Activated CD8-positive, alpha-beta memory T cell treated with anti-CD3 and anti-CD28 coated beads for 1 hour (primary cell): Measurements from ENCODE around the gene FAM3B.
"Not testable (repeated sequence)": the region's sequence is repeated elsewhere in the genome, so short reads cannot be mapped to it uniquely, and the experiment has no call there.

Experiments
- DNase-seq, 2 donors: peaks; one replicate each; pipeline ENCODE4 v3.0.0-alpha.2; 2020; ENCODE audit warnings: low read depth in 1 of 2; ENCODE audit errors: extremely low read depth in 1 of 2

Gene FAM3B, protein sequence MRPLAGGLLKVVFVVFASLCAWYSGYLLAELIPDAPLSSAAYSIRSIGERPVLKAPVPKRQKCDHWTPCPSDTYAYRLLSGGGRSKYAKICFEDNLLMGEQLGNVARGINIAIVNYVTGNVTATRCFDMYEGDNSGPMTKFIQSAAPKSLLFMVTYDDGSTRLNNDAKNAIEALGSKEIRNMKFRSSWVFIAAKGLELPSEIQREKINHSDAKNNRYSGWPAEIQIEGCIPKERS

DNA sequence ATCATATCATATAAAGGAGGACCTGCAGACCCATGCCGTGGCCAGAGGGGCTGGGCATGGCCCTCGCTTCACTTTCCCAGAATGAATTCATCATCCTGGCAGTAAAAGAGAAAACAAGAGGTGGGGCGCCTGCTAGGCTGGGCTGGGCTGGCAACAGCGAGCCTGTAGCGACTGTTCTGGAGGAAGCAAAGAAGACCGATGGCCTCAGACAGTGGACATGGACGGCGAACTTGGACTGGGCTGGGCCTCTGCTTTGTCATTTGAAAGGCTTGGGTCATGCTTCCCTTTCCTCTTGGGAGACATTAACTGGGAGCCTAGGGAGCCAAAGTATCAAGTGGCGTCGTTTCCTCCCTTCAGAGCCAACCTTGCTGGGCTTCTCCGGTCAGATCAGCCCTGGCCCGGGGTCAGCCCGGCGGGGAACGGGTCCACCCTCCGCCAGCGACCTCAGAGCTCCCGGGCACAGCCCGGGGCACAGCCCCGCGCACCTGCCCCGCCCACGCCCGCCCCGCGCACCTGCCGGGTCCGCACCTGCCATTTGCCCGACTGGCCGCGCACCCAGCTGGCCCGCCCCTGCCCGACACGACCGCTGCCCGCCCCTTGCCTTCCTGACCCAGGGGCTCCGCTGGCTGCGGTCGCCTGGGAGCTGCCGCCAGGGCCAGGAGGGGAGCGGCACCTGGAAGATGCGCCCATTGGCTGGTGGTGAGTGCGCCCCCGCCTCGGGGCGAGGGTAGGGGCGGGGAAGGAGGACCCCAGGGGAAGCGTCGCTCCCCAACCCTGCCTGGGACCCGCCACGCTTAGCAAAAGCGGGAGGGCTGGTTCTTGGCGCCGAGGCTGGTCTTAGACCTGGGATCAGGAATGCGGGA, at the start of gene FAM3B:
FAM3B (plus strand) TSS at position 602 of the 863 bp plus-strand sequence; CDS start at position 681, 79 bp downstream.
- DNase-seq = no peak

DNA sequence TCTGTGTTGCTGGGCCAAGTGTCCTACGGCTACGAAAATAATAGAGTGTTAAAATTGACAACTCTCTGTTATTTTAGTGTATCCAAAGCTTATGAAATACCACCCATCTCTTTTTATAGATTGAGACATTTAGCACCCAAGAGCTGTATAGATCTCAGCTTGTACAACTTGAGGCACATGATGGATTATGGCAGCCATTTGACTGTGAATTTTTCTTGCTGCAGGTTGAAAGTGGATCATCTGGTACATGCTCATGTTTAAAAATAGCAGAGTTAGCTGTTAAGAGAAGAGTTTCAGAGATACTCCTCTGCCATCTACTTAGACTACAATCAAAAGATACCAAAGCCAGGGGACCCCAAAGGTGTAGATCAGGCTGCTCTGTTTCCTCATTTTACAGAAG, 49.3 kb upstream of the FAM3B start:
- no peak for DNase-seq

DNA sequence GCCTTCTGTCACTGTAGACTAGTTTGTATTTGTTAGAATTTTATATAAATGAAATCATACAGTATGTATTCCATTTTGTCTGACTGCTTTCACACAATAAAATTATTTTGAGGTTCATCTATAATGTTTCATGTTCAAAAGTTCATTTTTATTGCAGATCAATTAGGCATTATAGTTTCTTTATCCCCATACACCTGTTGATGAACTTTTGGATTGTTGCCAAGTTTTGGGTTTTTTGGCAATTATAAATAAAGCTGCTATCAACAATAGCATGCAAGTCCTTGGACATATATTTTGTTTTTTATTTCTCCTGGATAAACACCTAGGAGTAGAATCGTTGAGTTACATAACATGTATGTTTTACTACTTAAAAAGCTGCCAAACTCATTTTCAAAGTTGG, 47.1 kb upstream of the FAM3B start:
- no peak for DNase-seq

DNA sequence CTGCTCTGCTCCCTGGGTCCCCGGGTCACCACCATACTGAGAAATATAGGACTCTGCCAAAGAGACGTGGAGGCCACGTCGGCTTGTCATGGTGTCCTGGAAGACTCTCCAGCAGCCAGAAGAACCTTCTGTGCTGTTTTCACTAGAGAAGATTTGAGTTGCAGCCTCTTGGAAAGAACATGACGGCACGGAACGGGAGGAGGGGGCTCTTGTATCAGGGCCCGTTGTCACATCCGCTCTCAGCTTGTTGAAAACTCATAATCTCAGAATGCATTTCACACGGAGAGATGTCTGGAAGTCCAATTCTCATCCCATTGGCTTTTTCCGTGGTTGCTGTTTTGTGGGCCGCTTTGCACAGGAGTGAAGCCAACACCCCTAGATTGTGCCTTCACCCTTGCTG, 39.4 kb upstream of the FAM3B start:
- DNase-seq = no peak

DNA sequence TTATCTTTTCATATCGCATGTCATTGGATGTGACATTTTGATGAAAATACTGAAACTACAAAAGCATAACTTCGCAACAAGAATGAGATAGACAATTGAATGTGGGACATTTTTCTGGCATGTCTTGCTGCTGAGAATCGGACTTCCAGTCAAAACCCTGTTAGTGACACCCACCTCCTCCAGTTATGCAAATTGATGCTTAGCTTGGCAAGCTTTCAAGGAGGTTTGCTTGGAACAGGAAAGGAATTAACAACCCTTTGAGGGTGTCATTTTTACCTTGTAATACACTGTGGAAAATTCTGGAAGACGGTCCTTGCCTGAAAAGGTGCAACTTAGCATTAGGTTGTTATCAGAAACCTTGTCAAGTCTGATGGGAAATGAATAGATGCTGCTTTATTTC, 38.8 kb upstream of the FAM3B start:
- no peak for DNase-seq

DNA sequence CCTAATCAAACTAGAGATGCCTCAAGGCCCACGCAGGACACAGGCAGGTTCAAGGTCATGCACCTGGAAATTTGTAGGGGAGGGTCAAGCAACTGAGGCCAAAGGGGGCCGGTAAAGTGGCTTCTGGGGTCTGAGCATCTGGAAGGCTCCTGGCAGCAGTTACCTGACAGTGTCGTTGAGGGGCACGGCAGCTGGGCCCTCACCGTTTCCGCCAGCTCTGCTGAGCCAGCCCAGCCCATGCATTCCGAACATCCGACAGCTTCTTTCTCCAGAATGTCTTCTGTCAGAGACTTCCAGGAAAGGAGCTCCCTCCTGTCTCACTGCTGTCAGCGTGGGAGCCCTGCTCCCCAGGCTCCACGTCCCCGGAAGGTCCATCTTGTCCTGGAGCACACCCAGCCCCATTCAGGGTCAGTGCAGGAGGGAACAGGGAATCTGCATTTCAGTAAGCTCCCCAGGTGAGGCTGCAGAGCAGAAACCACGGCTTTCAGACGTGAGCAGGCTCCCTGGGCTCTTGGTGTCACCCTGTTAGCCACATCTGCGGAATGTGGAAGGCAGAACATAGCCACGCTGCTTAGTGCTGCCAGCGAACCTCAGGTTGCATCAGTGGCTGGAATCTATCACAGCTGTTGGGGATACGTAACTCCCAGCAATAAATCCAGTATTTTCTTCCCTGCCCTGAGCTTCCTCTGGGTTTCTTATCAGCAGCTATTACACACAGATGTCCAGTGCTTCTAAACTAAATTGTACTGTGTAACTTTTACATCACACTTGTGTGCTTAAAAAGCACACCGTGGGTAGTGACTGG, 36.3 kb upstream of the FAM3B start:
- DNase-seq = no peak

DNA sequence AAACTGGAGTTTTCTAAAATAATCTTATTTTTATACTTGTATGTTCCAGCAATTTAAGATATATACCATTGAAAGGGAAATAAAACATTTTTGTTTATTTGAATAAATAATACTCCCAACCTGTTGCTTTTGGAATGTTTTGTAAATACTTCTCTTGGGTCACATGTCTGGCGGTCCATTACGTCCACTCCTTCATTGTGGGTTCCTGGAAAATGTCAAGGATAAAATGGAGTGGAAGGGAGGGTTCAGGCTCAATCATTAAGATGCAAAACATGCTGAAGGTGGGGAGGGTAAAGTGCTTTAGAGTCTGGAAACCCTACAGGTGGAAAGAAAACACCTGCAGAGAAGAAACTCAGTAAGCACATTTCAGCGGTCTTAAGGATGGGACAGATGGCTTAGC, 34.2 kb upstream of the FAM3B start:
- no peak for DNase-seq

DNA sequence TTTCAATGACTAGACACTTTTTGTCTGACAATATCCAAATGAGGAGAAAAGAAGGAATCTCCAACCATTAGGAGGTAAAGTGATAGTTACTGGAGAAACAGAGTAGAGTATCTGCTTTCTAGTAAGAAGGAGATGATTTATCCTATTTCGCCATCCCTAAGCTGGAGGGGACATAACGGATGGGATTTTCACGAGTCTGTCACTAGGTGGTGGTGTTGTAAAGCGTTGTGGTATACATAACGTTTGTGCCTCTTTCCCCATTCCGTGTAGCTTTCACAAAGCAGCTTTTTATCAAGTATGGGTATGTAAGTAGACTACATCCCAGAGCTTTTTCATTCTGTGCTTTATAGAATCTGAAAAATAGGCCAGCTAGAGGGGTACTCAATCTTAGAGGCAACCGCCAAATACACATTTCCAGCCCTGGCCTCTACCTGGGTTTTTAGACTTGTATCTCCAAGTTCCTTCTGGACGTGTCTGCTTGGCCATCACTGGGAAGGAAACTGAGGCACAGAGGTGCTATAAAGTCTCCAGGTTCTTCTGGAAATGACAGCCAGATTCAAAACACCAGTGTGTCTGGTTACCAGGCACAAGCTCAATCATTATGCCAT, 33.3 kb upstream of the FAM3B start:
- peak; percentile 6 to 10 for DNase-seq

DNA sequence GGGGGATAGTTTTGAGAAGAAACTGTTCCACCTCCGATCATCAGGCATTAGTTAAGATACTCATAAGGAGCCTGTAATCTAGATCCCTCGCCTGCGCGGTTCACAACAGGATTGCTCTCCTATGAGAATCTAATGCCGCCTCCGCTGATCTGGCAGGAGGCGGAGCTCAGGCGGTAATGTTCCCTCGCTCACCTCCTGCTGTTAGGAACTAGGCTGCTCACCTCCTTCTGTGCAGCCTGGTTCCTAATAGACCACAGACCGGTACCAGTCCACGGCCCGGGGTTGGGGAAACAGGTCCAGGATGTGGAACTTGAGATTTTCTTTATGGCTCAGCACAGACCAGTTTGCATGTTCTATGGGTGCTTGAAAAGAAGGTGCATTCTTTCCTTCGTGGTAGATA, 27.2 kb upstream of the FAM3B start:
- DNase-seq = no peak

DNA sequence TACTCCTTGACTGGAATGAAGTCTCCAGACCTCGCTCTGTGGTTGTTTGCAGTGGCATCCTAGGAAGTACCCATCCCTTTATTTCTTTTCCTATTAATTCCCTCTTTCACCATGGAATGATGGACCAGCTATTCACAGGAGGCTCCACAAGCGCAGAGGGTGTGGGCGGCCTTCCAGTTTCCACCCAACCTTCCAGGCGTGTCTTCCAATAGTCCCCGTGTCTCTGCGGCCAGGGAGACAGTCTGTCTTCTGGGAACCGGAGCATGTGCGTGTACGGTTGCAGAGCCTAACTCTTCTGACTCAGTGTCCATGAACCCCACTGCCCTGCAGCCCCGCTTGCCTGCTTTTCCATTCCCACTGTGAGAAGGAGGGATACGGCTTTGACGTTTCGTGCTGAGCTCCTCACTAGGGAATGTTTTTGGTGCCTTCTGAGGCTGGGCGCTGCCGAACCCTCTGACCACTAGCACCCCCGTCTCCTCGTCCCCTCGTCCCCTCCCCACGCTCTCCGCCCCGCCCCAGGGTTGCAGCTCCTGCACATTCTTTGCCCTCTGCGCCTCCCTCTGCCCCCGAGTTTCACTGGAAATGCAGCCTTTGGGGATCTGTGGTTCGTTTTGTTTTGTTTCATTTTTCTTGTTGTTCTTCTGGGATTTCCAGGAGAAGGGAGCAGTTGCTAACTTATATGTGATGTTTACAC, 26.3 kb upstream of the FAM3B start:
- no peak for DNase-seq

DNA sequence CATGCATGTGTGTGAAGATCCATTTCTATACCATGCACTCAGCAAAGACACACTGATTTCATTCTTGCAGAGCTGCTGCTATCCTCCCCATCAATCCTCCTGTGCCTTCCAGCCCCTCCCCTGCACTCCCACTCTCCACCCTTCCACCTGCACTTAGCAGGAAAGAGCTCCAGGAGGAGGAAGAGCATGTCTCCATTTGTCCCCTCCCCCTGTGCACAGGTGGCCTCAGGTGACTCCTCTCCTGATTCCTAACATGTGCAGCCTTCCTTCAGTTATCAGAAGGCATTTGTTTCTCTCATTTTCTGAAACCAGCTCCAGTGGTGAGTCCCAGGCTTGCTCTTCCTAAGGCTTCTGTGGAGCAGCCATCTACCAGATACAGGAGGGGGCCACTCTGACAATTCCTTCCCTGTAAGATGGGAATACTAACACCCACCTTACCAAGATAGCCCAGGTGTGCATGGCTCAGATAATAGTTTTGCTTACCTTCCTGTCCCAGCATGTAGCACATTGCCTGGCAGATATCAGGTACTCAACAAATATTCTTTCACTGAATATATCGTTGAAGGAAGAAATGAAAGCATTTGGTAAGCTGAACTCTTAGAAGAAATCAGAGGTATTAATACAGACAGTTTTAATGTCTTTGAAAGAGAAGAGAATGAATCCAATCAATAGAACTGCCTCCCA, 21.9 kb upstream of the FAM3B start:
- DNase-seq = no peak

DNA sequence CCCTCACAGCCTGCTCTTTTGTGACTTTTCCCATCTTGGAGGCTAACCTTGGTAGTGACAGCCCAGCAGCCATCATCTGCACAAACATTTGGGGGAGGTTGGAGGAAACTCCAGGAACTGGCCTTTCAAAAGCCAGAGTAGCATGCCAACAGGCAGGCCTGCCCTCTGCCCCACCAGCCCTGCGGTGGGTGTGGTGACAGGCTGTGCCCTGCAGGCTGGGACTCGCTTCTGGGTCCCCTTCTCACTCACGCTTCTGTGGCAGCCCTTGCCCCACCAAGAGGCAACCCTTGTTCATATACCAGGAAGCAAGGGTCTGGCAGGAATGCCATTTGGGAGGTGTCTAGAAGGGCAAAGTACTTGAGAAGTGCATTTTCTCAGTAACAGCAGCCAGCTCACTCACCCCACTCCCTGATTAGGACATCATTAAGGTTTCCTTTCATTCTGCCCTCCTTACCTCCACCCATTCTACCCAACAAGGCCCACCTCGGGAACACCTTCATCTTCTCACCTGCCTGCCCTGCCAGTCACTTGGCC, 20.8 kb upstream of the FAM3B start:
- DNase-seq = no peak

DNA sequence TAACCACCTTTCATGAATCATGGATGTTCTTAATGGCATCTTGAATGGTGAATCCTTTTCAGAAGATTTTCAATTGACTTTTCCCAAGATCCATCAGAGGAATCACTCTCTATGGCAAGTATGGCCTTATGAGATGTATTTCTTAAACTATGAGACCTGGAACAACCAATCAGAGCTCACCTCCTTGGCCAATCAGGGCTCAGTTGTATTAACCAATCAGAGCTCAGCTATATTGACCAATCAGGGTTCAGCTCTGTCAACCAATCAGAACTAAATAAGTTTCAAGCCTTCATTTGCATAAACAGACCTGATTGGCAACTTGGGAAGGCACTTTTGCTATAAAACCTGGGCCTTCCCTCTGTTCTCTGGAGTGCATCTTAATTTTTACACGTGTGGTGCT, 13.6 kb upstream of the FAM3B start:
- no peak for DNase-seq

DNA sequence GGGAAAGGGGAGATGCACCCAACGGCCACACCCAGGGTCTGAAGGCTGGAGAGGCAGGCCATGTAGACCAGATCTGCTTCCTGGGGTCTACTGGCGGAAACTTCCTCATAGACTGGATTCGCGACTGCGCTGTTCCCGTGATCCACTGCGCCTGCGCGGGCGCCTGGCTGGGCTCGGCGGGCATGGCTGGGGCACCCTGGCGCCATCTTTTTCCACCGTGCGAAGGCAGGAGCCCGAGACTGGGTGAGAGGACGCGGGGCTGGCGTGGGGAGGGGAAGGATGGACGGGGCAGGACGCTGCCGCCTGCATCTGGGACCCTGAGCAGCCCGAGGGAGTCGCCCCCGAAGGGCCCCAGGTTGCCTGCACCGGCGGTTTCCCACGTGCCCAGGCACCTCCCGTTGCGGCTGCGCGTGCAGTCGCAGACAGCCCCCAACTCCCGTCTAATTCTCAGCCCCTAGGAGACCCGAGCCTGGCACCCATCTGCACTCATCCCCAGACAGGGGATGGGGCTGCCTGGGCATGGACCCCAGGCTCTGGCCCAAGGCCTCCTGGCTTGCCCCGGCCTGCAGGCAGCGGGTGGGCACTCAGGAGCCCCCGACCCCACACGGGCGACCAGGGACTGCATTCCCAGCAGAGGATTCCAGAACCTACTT, 12.4 kb upstream of the FAM3B start:
- DNase-seq = no peak

DNA sequence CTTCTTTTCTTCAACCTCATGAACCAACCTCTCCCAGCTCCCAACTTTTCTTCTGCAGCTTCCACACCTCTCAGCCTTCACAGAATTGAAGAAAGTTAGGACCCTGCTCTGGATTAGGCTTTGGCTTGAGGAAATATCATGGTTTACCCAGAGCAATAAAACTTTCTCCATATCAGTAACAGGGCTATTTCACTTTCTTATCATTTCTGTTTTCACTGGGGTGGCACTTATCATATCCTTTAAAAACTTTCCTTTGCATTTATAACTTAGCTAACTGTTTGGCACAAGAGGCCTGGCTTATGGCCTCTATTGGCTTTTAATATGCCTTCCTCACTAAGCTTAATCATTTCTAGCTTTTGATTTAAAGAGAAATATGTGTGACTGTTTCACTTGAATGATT, 9.4 kb upstream of the FAM3B start:
- no peak for DNase-seq

DNA sequence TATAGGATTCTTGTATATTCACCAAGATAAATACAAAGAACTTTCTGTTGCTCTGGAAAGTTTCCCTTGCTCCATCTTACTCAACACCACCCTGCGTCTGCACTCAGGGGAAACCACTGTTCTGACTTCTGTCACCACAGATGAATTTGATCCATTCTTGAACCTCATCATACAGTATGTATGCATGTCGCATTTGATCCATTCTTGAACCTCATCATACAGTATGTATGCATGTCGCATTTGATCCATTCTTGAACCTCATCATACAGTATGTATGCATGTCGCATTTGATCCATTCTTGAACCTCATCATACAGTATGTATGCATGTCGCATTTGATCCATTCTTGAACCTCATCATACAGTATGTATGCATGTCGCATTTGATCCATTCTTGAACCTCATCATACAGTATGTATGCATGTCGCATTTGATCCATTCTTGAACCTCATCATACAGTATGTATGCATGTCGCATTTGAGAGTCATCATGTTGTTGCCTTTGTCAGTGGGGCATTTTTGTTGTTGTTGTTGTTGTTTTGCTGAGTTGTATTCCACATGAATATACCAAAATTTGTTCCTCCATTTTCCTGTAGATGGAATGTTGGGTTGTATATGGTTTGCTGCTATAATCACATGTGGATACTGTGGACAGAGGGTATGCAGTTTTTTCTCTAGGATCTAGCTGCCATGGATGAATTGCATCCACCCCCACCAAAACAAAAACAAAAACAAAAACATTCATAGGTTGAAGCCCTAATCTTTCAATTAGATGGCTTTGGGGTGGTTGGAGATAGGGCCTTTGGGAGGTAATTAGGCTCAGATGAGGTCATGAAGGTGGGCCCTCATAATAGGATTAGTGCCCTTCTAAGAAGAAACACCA, 3.1 kb upstream of the FAM3B start:
- DNase-seq = not testable (repeated sequence)

DNA sequence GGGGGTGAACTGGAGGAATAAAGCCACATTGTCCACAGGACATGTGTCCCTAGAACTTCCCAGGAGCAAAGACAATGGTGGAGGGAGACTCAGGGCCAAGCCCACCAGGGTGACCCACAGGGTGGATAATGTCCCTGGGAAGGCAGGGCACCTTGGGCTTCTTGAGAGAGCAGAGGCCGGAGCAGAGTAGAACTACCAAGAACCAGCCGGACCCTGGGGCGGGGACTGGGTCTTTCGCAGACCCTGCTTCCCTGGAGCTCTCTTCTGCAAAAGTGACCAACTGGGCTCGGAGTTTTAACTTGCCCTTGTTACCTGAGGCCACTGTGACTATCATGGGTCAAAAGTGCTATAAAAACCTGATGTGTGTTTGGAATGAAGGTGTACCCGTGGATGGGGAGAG, 875 bp upstream of the FAM3B start:
- DNase-seq = no peak

DNA sequence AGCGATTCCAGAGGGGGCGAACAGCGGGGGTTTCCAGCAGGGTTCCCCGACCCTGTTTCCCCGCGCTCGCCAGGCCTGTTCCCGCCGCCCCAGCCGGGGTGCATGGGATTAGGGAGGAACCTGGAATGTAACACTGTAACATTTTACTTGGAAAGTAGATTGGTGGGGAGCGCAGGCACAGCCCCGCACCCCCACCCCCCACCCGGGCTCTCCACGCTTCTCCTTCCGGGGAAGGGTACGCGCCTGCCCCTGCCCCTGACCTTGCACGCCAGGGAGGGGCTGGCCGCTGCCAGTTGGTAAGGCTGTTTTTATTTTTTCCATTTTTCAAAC, 427 bp downstream of the FAM3B start:
- DNase-seq = no peak
